ENCODE data around the gene TECPR1.
A peak's percentile ranks its signal among the peaks of the same experiment; 100 is the strongest.

TECPR1 gene

DNA sequence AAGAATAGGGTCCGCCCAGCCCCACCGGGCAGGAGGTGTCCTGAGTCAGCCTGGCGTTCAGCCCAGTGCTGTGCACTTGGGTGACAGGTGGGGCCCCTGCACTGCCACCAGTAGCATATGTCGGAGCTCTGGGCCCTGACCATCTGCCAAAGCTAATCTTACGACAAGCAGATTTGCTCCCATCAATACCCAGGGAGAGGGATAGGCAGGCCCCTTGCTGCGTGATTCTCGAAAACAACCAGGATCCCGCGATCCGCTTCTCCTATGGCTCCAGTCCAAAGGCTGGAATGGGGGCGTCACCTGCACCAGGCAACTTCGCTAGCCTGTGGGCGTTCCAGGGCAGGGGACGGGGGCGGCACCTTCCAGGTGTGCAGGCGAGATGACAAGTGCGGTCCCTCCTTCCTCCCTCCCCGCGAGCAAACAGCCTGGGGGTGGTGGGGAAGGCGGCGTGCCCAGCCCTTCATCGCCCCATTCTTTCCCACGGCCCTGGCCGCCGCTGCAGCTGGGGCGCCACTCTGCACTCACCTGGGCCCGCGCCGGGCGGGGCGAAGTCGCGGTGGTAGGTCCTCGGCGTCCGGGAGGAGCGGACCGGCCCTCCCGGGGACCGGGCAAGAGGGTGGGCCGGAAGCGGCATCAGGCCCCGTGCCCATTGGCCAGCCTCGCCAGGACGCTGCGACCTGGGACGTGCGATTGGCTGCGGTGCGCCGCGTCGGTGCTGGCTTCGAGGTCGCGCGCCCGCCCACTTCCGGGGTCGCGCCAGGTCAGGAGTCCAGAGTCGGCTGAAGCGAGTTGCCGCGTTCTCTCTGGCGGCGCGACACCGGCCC lies at the start of gene TECPR1:
Gene TECPR1, minus strand, starts transcription at position 632 of the 824 bp plus-strand sequence. CDS start 6,086 bp downstream, outside the sequence.
- peak; percentile 72 to 85 (median 72) for DNase-seq (ENCODE audit: low read depth in 2 of 3, low spot score in 1 of 3)

GRCh38 chr7:98300595-98301372 lies 48.8 kb upstream of the TECPR1 start:
- DNase-seq (ENCODE audit: low read depth in 2 of 3, low spot score in 1 of 3): no peak

- DNase-seq (ENCODE audit: low read depth in 2 of 3, low spot score in 1 of 3): no peak
These were observed 45.7 kb upstream of the TECPR1 start for GRCh38 chr7:98297626-98298286.

GRCh38 chr7:98296833-98297232 lies 44.8 kb upstream of the TECPR1 start:
- DNase-seq (ENCODE audit: low read depth in 2 of 3, low spot score in 1 of 3): no peak

DNA sequence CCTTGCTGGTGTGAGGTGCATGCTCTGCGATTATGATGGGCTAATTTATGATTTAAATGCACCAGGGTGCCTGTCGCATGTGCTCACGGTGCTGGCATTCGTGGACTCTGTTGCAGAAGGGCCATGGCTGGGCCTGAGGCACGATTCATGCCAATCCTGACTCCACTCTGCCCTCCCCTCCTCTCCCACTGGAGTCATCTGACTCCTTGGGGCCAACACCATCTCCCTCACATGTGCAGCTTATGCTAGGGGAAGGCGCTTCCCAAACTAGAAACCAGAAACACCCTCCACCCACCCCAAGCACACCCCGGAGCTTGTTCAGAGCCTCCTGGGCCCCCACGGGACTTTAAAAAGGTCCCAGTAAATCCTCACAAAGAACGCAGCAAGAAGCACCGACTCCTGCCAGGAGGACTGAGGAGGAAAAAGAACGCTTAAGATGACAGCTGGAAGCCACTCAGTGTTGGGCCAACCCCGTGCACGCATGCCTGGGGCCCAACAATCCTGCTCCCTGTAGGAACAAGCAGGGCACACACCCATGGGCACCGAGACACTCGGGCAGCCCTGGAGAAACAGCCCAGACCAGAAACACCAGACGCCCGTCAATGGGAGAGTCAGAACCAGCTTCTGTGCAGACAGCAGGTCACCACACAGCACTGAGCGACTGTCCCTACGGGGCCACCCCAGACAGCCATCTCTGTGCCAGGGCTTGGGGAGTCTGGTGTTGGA lies 43.6 kb upstream of the TECPR1 start:
- no peak for DNase-seq (ENCODE audit: low read depth in 2 of 3, low spot score in 1 of 3)

- DNase-seq (ENCODE audit: low read depth in 2 of 3, low spot score in 1 of 3): peak in 1 of 3 donors; percentile 9
These were observed 42.9 kb upstream of the TECPR1 start for GRCh38 chr7:98294798-98295382.

DNA sequence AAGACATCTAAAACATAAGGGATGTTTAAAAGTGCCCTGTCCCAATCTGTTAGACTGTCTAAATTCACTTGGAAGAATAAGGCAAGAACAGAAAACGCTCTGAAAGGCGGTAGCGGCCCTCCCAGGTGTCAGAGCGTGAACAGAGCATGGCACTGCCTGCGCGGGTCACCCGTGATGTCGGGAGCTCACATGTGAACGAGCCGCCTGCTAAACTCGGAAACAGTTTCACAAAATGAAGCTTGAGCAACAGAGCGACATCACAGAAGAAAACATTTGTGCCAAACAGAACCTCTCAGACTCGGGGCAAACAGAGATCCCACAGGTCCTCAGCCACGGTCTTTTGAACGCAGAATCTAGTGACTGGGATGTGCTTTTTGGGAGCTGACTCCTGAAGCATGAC lies 42.3 kb upstream of the TECPR1 start:
- DNase-seq (ENCODE audit: low read depth in 2 of 3, low spot score in 1 of 3): no peak

DNA sequence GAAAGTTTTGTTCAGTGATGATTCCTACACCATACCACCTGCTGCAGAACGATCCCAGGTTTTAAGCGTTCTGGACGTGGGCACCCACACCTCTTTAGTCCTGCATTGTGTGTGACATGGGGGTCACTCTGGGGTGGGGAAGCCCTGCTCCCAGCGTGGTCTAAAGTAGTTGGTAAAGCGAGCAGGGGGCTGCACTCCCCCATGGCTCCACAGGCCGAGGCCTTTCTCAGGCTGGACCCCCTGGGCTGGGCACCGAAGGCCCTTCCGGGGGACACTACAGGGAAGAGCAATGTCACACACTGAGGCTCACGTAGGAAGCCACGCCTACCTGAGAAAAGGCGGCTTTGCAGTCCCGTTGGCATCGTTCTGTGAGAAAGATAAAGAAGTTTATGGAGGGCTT lies 41.7 kb upstream of the TECPR1 start:
- DNase-seq (ENCODE audit: low read depth in 2 of 3, low spot score in 1 of 3): no peak

- DNase-seq (ENCODE audit: low read depth in 2 of 3, low spot score in 1 of 3): no peak
These were observed 41.2 kb upstream of the TECPR1 start for GRCh38 chr7:98293265-98293664.

- no peak for DNase-seq (ENCODE audit: low read depth in 2 of 3, low spot score in 1 of 3)
These were observed 39.7 kb upstream of the TECPR1 start for GRCh38 chr7:98291717-98292116.

GRCh38 chr7:98289333-98289875 lies 37.4 kb upstream of the TECPR1 start:
- no peak for DNase-seq (ENCODE audit: low read depth in 2 of 3, low spot score in 1 of 3)

- DNase-seq (ENCODE audit: low read depth in 2 of 3, low spot score in 1 of 3): no peak
These were observed 36.2 kb upstream of the TECPR1 start for GRCh38 chr7:98288064-98288823.

- no peak for DNase-seq (ENCODE audit: low read depth in 2 of 3, low spot score in 1 of 3)
These were observed 35.5 kb upstream of the TECPR1 start for GRCh38 chr7:98287486-98287959.

DNA sequence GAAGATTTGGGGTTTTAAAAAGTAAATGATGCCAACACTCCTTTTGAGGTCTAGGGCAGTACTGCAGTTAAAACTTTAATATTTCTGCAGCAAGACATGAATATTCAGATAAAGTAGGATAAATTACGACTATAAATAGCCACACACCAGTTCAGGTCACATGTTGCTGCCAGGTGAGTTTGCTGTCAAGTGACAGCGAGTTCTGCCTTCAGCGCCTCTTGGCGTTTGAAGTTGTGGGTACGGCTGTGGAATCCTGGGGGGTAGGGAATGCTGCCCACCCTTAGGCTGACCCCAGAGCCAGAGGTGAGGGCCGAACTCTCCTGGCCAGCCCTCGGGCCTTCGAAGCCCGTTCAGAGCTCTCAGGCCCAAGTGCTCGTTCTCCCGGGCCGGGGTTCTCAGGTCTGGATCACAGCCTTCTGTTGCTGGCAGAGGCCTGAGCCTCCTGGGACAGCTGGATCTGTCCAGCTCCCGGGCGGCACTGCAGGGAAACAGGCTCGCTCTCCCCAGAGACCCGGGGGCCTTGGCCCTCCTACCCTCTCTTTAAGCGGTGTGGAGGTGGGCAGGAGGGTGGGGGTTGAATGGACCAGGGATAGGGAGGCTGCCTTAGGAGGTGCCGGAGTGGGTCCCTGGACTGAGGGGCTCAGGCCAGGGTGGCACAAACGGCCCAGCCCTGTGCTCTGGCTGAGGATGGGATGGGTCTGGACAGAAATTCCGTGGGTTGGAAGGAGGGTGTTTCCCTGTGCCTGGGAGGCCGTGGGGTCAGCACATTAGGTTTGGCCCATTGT lies 34.9 kb upstream of the TECPR1 start:
- no peak for DNase-seq (ENCODE audit: low read depth in 2 of 3, low spot score in 1 of 3)

GRCh38 chr7:98286093-98286539 lies 34.1 kb upstream of the TECPR1 start:
- no peak for DNase-seq (ENCODE audit: low read depth in 2 of 3, low spot score in 1 of 3)

DNA sequence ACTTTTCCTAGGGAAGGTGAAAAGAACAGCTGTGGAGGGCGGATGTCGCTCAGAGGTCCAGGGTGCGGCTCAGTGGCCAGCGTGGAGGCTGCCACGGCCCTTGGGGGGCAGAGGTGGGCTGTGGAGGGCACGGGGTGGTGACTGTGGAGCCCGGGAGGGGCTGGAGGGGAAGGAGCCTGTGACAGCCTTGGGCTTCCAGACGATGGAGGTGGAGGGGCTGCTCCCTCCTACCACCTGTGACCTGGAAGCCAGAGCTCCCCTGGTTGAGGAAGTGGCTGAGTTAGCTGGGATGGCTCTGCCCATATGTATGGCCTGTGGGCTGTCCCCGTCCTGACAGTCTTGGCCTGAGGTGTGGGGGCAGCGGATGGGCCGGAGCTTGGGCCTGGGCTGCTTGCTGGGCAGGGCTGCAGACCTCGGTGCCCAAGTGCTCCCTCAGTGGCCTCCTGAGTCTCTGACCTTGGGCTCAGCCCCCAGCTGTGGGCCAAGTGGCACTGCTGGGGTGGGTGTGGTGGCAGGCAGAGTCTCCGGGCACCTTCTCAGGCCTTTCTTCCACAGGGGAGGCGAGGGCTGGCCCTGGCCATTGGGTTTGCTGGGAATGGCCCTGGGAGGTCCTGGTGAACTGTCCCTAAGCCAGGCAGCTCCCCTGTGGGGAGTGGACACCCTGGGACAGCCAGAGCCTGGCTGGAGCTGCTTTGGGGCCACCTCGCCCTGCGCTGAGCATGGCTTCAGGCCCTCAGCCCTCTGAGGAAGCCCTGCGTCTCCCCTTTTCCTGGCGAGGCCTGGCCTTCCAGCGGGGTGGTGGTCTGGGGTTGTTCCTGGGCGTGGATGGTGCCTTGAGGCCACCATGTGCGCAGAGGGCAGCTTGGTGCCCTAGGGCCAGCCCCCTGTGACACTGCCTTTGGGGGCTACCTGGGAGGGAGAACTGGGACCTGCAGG lies 33.4 kb upstream of the TECPR1 start:
- no peak for DNase-seq (ENCODE audit: low read depth in 2 of 3, low spot score in 1 of 3)

DNA sequence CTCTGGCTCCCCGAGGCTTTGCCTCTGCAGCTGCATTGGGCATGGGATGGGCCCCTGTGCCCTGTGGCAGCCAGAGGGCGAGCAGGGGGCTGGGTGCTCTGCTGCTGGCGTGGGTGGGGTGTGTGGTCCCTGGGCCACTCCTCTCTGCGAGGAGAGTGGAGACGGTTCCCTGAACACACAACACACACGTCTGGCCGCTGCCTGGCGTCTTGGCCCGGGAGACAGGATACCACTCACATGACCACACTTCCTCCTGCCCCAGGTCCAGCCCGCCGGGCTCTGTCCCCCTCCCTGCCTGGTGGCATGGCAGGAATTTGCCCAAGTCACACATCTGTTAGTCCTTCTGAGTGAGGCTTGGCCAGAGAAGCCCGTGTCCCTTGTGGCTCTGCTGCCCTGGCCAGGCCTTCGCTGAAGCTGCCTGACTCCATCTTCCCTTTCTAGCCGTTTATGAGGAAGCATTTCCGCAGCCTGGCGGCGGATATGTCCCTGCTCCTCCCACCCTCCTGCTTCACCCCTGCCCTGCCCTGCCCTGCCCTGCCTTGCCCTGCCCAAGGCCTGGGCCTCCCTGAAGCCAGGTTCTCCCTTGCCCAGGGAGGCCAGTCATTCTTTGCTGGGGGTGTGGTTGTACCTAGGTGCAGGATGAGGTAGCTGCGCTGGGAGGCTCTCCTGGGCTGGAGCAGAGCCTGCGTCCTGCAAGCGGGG lies 32.5 kb upstream of the TECPR1 start:
- no peak for DNase-seq (ENCODE audit: low read depth in 2 of 3, low spot score in 1 of 3)

All from stimulated activated CD4-positive, alpha-beta T cell treated with anti-CD3 and anti-CD28 coated beads, Interleukin-12 subunit alpha, Interleukin-12 subunit beta, amount 100 ng/mL, for 48 hours (primary cell).